IMR-90 (cell line): Measurements from ENCODE around the gene CRACDL.

Experiments
- BHLHE40 ChIP-seq: fragments of 150-350 bp; IDR thresholded peaks from 2 replicates; pipeline ENCODE4 v1.6.1; 2016; ENCODE audit warnings: mild to moderate bottlenecking, low read depth, low read length
- CEBPB ChIP-seq: IDR thresholded peaks from 2 replicates; pipeline ENCODE4 v1.6.1; 2012; ENCODE audit warnings: low read depth, low read length, improper control_type of control experiment
- CHD1 ChIP-seq: IDR thresholded peaks from 2 replicates; pipeline ENCODE4 v1.6.1; 2012; ENCODE audit warnings: low read depth, low read length, improper control_type of control experiment
- FOS ChIP-seq: fragments of 150-350 bp; IDR thresholded peaks from 2 replicates; pipeline ENCODE4 v1.6.1; 2016; ENCODE audit warnings: low read depth, low read length
- MAFK ChIP-seq: IDR thresholded peaks from 2 replicates; pipeline ENCODE4 v1.6.1; 2012; ENCODE audit warnings: low read depth, low read length, improper control_type of control experiment
- POLR2A ChIP-seq: IDR thresholded peaks from 2 replicates; pipeline ENCODE4 v1.6.1; 2012; ENCODE audit warnings: mild to moderate bottlenecking, low read depth, low read length
- RAD21 ChIP-seq: IDR thresholded peaks from 2 replicates; pipeline ENCODE4 v1.6.1; 2012; ENCODE audit warnings: low read length, improper control_type of control experiment
- RCOR1 ChIP-seq: IDR thresholded peaks from 2 replicates; pipeline ENCODE4 v1.6.1; 2012; ENCODE audit warnings: mild to moderate bottlenecking, low read length, improper control_type of control experiment; ENCODE audit not compliant: insufficient replicate concordance
- RFX5 ChIP-seq: IDR thresholded peaks from 2 replicates; pipeline ENCODE4 v1.8.0; 2012; ENCODE audit warnings: low read depth, mild to moderate bottlenecking, low read length, moderate library complexity
- SMC3 ChIP-seq: fragments of 150-350 bp; IDR thresholded peaks from 2 replicates; pipeline ENCODE4 v1.6.1; 2016; ENCODE audit warnings: low read depth, mild to moderate bottlenecking, antibody characterized with exemption, low read length, moderate library complexity
- TF ChIP-seq, protein P1 (sequence below): conservative IDR thresholded peaks from 2 replicates; pipeline ENCODE4 v1.5.1; 2012; ENCODE audit warnings: mild to moderate bottlenecking, low read depth, low read length, improper control_type of control experiment
- TF ChIP-seq, protein P2 (sequence below): fragments of 150-350 bp; IDR thresholded peaks from 2 replicates; pipeline ENCODE4 v1.6.1; 2017; ENCODE audit warnings: mild to moderate bottlenecking, antibody characterized with exemption, low read length, low read depth
- TF ChIP-seq, protein P3 (sequence below): fragments of 150-350 bp; IDR thresholded peaks from 2 replicates; pipeline ENCODE4 v1.6.1; 2016; ENCODE audit warnings: low read depth, mild to moderate bottlenecking, low read length, moderate library complexity, borderline replicate concordance

GRCh38 chr2:98759827-98760625 lies 176.0 kb downstream of the CRACDL start:
- TF ChIP-seq BHLHE40 = no peak
- TF ChIP-seq, protein P1, sequence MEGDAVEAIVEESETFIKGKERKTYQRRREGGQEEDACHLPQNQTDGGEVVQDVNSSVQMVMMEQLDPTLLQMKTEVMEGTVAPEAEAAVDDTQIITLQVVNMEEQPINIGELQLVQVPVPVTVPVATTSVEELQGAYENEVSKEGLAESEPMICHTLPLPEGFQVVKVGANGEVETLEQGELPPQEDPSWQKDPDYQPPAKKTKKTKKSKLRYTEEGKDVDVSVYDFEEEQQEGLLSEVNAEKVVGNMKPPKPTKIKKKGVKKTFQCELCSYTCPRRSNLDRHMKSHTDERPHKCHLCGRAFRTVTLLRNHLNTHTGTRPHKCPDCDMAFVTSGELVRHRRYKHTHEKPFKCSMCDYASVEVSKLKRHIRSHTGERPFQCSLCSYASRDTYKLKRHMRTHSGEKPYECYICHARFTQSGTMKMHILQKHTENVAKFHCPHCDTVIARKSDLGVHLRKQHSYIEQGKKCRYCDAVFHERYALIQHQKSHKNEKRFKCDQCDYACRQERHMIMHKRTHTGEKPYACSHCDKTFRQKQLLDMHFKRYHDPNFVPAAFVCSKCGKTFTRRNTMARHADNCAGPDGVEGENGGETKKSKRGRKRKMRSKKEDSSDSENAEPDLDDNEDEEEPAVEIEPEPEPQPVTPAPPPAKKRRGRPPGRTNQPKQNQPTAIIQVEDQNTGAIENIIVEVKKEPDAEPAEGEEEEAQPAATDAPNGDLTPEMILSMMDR = no peak
- TF ChIP-seq, protein P2, sequence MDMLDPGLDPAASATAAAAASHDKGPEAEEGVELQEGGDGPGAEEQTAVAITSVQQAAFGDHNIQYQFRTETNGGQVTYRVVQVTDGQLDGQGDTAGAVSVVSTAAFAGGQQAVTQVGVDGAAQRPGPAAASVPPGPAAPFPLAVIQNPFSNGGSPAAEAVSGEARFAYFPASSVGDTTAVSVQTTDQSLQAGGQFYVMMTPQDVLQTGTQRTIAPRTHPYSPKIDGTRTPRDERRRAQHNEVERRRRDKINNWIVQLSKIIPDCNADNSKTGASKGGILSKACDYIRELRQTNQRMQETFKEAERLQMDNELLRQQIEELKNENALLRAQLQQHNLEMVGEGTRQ = no peak
- TF ChIP-seq MAFK = no peak
- TF ChIP-seq FOS = no peak
- no peak for TF ChIP-seq RFX5
- no peak for TF ChIP-seq POLR2A
- no peak for TF ChIP-seq RAD21
- no peak for TF ChIP-seq SMC3
- TF ChIP-seq RCOR1 = no peak
- TF ChIP-seq CHD1 = no peak
- TF ChIP-seq, protein P3, sequence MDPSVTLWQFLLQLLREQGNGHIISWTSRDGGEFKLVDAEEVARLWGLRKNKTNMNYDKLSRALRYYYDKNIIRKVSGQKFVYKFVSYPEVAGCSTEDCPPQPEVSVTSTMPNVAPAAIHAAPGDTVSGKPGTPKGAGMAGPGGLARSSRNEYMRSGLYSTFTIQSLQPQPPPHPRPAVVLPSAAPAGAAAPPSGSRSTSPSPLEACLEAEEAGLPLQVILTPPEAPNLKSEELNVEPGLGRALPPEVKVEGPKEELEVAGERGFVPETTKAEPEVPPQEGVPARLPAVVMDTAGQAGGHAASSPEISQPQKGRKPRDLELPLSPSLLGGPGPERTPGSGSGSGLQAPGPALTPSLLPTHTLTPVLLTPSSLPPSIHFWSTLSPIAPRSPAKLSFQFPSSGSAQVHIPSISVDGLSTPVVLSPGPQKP = no peak
- no peak for TF ChIP-seq CEBPB
